Endothelial cell of umbilical vein (primary cell): ENCODE measurements around the gene MAPK9. TPM values are rescaled to one million over a fixed set of nuclear protein-coding genes. Genes with fewer than 3 reads are reported as not detected.

Experiments
- BruUV-seq: library from RNA; stranded (reverse); fragments of 400-500 nt; replicated peaks from 2 replicates; lab custom pipeline; 2021; lab: Mats Ljungman, UMichigan
- CTCF ChIA-PET: fragments of 300-600, 350-600 bp; sonication (Branson Sonifier 250); formaldehyde crosslinking; loops from one replicate; lab custom pipeline; 2021; ENCODE audit warnings: antibody characterized with exemption, inconsistent platforms; lab: Charles Lee
- POLR2A ChIA-PET: fragments of 300-600, 350-600 bp; sonication (Branson Sonifier 250); formaldehyde crosslinking; loops from one replicate; lab custom pipeline; 2021; ENCODE audit warnings: antibody characterized with exemption, inconsistent platforms; lab: Charles Lee
- DNase-seq: peaks from one replicate; pipeline ENCODE4 v3.0.0-alpha.2; 2011; ENCODE audit warnings: low read depth, low spot score
- FAIRE-seq: peaks from 2 replicates; lab custom pipeline; 2011; peaks lifted over from hg19 to GRCh38; lab: Jason Lieb, UNC
- H2AFZ ChIP-seq: 2 replicates; pipeline ENCODE4 v1.6.0; 2012; ENCODE audit warnings: low read depth, low read length, control low read depth, inconsistent platforms
- H3K27ac ChIP-seq: 2 replicates; pipeline ENCODE4 v1.5.1; 2011; ENCODE audit warnings: low read depth, mild to moderate bottlenecking, control low read depth, low read length, moderate library complexity; ENCODE audit not compliant: insufficient read depth
- H3K27me3 ChIP-seq, 2 experiments: 2 replicates each; pipeline versions ENCODE4 v1.6.0 to v1.6.1; 2011; ENCODE audit warnings: low read length in 2 of 2, mixed read lengths in 1 of 2; ENCODE audit not compliant: control insufficient read depth in 2 of 2, insufficient read depth in 2 of 2
- H3K36me3 ChIP-seq, 2 experiments: 2 replicates in 1 of 2; 3 replicates in 1 of 2; pipeline ENCODE4 v1.5.1; 2011; ENCODE audit warnings: low read length in 2 of 2, mild to moderate bottlenecking in 1 of 2, moderate library complexity in 1 of 2; ENCODE audit not compliant: control insufficient read depth in 2 of 2, insufficient read depth in 2 of 2; ENCODE audit errors: extremely low read depth in 1 of 2
- H3K4me1 ChIP-seq: 3 replicates; pipeline ENCODE4 v1.5.1; 2011; ENCODE audit warnings: mild to moderate bottlenecking, low read length; ENCODE audit not compliant: control insufficient read depth, insufficient read depth; ENCODE audit errors: extremely low read depth
- H3K4me2 ChIP-seq: 2 replicates; pipeline ENCODE4 v1.6.1; 2011; ENCODE audit warnings: low read length, control low read depth, mixed read lengths; ENCODE audit not compliant: insufficient read depth
- H3K4me3 ChIP-seq, 3 experiments: fragments of 200-600 bp in 1 of 3; sonication (generic), shearing (Covaris generic) in 1 of 3; replicated peaks in 1 of 3; 2 replicates each; pipeline ENCODE4 v1.5.1; 2011 to 2016; ENCODE audit warnings: control low read depth in 3 of 3, low read length in 3 of 3, mild to moderate bottlenecking in 2 of 3, inconsistent platforms in 1 of 3, low read depth in 1 of 3, moderate library complexity in 1 of 3; ENCODE audit not compliant: insufficient read depth in 1 of 3
- H3K79me2 ChIP-seq: 2 replicates; pipeline ENCODE4 v1.6.0; 2012; ENCODE audit warnings: low read length, inconsistent platforms; ENCODE audit not compliant: control insufficient read depth, insufficient read depth
- H3K9ac ChIP-seq: replicated peaks from 2 replicates; pipeline ENCODE3; 2011; ENCODE audit warnings: low read length, control low read depth; ENCODE audit not compliant: insufficient read depth; ENCODE audit errors: extremely low read depth
- H3K9me1 ChIP-seq: replicated peaks from 3 replicates; pipeline ENCODE4 v1.6.0; 2011; ENCODE audit warnings: mild to moderate bottlenecking, low read length; ENCODE audit not compliant: control insufficient read depth, insufficient read depth; ENCODE audit errors: extremely low read depth
- H3K9me3 ChIP-seq: replicated peaks from 2 replicates; pipeline ENCODE4 v1.5.1; 2012; ENCODE audit warnings: low read length, inconsistent platforms; ENCODE audit not compliant: control insufficient read depth, insufficient read depth
- H4K20me1 ChIP-seq: replicated peaks from 2 replicates; pipeline ENCODE3; 2011; ENCODE audit warnings: mild to moderate bottlenecking, low read length; ENCODE audit not compliant: control insufficient read depth, insufficient read depth; ENCODE audit errors: extremely low read depth
- EZH2 ChIP-seq: IDR thresholded peaks from 2 replicates; pipeline ENCODE4 v1.6.1; 2012; ENCODE audit warnings: borderline replicate concordance, low read depth, mild to moderate bottlenecking, moderate library complexity, low read length, inconsistent platforms; ENCODE audit not compliant: severe bottlenecking
- FOS ChIP-seq: IDR thresholded peaks from 2 replicates; pipeline ENCODE4 v1.6.1; 2011; ENCODE audit warnings: mild to moderate bottlenecking, low read length, moderate library complexity, borderline replicate concordance; ENCODE audit not compliant: insufficient read depth
- MYC ChIP-seq: IDR thresholded peaks from one replicate; pipeline ENCODE4 v1.6.1; 2011; ENCODE audit warnings: mild to moderate bottlenecking, low read depth, low read length
- POLR2A ChIP-seq: IDR thresholded peaks from 2 replicates; pipeline ENCODE4 v1.6.1; 2012; ENCODE audit warnings: low read depth, mild to moderate bottlenecking, control low read depth, low read length
- dilution Hi-C: fragments of 300-500 bp; cut with MboI; formaldehyde crosslinking; loops from one replicate; pipeline ENCODE4 v1.15.0; 2019; ENCODE audit warnings: low sequenced_read_pairs; ENCODE audit not compliant: extremely low pct_ligation_motif_present
- intact Hi-C: fragments of 100-400 bp; cut with micrococcal nuclease; formaldehyde crosslinking; loops from one replicate; pipeline ENCODE4 v1.10.0; 2022
- polyA plus RNA-seq, 4 experiments: library from polyadenylated mRNA; depleted of rRNA in 3 of 4; stranded (reverse) in 3 of 4; unstranded in 1 of 4; fragments of >200 nt; gene quantifications; 2 replicates each; pipeline versions ENCODE4 v1.2.1 to v1.2.3, GENCODE V29; 2011 to 2012; ENCODE audit warnings: missing spikeins in 1 of 4
- total RNA-seq: library from RNA; stranded (reverse); gene quantifications from 2 replicates; pipeline ENCODE4 v1.2.3, GENCODE V29; 2021
- TF ChIP-seq, protein P1 (sequence below): IDR thresholded peaks from 2 replicates; pipeline ENCODE4 v1.6.1; 2011; ENCODE audit not compliant: insufficient read depth, insufficient read length
- TF ChIP-seq, protein P2 (sequence below), 2 donors: IDR thresholded peaks; 1 replicate in 1 of 2; 2 replicates in 1 of 2; pipeline ENCODE4 v1.5.1; 2011; ENCODE audit warnings: low read length in 2 of 2, mild to moderate bottlenecking in 2 of 2, moderate library complexity in 2 of 2, control low read depth in 1 of 2, inconsistent platforms in 1 of 2, low read depth in 1 of 2; ENCODE audit not compliant: insufficient read depth in 1 of 2; ENCODE audit errors: extremely low read depth in 1 of 2

The MAPK9 gene
- total and polyA plus RNA-seq, 2 donors (not counting 3 experiments of a cell fraction or from before 2014, with no cell fraction given): 24.6 to 34.8 TPM

DNA sequence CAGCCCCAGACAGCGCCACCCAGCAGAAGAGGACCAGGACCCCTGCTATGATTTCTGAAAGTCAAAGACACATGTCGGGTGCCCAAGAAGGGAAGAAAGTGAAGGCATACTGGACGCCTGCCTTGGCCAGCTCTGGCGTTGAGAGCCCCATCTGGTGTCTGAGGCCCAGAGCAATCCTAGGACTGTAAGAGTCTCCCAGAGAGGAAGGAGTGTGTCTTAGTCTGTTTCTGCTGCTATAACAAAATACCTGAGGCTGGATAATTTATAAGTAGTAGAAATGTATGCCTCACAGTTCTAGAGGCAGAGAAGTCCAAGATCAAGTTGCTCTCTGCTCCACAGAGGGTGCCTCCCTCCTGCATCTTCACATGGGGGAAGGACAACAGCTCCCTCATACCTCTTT, 93.7 kb downstream of the MAPK9 start:
- H3K4me2 ChIP-seq: no peak overlapping the region
- DNase-seq (no peak), FAIRE-seq (no peak)
- CTCF ChIA-PET: interaction anchor here (1.3 to 1.5 kb wide), 2 partner anchors 9 to 11 kb away, joined by 3 to 4 read pairs; partner anchors contain the start of gene RASGEF1C
- no peaks in the 10 kb centered on the region for H3K9me1 ChIP-seq
- H4K20me1 ChIP-seq: no peaks in the 10 kb centered on the region
- no peak for TF ChIP-seq FOS
- TF ChIP-seq MYC: no peak
- TF ChIP-seq EZH2: no peak
- TF ChIP-seq, protein P1, sequence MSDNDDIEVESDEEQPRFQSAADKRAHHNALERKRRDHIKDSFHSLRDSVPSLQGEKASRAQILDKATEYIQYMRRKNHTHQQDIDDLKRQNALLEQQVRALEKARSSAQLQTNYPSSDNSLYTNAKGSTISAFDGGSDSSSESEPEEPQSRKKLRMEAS: no peak
- TF ChIP-seq, protein P2, sequence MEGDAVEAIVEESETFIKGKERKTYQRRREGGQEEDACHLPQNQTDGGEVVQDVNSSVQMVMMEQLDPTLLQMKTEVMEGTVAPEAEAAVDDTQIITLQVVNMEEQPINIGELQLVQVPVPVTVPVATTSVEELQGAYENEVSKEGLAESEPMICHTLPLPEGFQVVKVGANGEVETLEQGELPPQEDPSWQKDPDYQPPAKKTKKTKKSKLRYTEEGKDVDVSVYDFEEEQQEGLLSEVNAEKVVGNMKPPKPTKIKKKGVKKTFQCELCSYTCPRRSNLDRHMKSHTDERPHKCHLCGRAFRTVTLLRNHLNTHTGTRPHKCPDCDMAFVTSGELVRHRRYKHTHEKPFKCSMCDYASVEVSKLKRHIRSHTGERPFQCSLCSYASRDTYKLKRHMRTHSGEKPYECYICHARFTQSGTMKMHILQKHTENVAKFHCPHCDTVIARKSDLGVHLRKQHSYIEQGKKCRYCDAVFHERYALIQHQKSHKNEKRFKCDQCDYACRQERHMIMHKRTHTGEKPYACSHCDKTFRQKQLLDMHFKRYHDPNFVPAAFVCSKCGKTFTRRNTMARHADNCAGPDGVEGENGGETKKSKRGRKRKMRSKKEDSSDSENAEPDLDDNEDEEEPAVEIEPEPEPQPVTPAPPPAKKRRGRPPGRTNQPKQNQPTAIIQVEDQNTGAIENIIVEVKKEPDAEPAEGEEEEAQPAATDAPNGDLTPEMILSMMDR (IDR thresholded peaks at IDR 0.05; ENCODE audit: extremely low read depth in 1 of 2, insufficient read depth in 1 of 2, low read depth in 1 of 2, low read length in 2 of 2): no peak
- TF ChIP-seq POLR2A: no peak
- H3K9me3 ChIP-seq: no peaks in the 10 kb centered on the region
- H3K4me3 ChIP-seq: no peak overlapping the region
- POLR2A ChIA-PET: no interaction called here
- H3K27ac ChIP-seq: no peak overlapping the region
- no peaks in the 10 kb centered on the region for H3K4me1 ChIP-seq
- intact Hi-C loops: no loop called here
- dilution Hi-C loops: no loop called here
- H3K79me2 ChIP-seq: no peaks in the 10 kb centered on the region
- H3K9ac ChIP-seq: no peak overlapping the region
- no peaks in the 10 kb centered on the region for H3K27me3 ChIP-seq
- H2AFZ ChIP-seq: no peak overlapping the region
- no TSS peak for BruUV-seq
- H3K36me3 ChIP-seq: no peaks in the 10 kb centered on the region
